Measurements from ENCODE around the gene RIPOR3.
"Not testable (repeated sequence)": the region's sequence is repeated elsewhere in the genome, so short reads cannot be mapped to it uniquely, and the experiment has no call there.

Gene RIPOR3

DNA sequence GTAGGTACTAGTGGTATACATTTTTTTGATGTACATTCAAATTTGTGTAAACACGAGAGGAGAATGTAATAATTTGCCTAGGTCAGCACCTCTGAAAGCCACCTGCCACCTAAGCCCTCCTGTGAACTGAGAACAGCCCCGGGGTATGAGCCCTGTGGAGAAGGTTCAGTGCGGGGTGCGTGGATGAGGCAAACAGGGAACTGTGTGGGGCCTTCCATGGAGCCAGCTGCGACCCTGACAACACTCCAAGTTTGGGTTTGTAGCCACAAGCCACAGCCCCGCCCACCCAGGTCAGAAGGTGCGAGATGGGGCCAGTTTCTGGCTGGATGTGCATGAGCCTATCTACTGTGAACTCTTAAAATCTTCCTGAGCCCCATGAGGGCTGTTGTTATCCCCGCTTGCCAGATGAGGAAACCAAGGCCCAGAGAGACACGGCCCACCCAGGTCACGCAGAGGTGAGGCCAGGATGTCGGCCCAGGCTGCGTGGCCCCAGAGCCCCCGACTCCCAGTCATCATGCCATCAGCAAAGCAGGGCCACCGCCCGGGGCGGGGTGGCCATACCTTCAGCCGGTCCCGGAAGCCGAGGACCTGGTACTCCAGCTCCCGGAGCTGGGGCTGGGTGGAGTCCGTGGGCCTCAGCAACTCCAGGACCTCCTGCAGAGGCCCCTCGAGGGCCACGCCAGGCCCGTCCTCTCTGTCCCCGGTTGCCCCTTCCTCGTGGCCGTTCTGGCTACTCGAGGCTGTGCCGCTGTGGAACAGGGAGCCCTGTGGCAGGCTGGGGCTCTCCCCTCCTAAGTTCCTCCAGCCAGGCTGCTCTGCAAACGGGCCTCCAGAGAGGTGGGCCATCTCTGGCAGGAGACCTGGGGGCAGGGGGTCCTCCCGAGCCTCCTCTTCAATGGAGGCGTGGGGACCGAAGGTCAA is 89.6 kb downstream of the RIPOR3 start:
- DNase-seq = no peak

DNA sequence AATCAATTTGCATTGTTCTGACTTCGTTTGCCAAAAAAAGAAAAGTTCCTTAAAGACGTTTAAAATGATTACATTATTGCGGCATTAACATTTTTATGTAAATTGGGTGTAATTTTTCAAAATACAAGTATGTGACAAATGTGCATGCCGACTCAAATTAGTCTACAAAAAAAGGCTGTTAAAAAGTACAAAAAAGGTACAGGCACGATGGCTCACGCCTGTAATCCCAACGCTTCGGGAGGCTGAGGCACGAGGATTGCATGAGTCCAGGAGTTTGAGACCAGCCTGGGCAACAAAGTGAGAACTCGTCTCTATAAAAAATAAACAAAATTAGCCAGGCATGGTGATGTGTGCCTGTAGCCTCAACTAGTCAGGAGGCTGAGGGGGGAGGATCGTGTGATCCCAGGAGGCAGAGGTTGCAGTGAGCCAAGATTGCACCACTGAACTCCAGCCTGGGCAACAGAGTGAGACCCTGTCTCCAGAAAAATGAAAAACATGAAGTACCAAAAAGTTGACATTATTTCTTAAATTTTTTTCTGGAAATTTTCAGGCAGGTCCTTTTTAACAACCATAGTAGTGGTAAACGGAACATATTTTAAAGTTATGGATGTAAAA is 91.0 kb downstream of the RIPOR3 start:
- no peak for DNase-seq

DNA sequence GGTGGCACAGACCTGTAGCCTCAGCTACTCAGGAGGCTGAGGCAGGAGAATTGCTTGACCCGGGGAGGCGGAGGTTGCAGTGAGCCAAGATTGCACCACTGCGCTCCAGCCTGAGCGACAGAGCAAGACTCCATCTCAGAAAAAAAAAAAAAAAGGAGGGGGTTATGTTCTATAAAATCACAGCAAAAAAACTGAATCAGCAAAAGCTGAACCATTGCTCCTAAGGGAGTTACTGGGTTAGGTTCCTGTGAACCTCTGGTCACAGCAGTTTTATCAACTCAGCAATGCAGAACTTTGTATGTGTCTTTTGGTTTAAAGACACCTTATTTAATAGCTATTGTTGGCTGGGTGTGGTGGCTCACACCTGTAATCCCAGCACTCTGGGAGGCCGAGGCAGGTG is 92.6 kb downstream of the RIPOR3 start:
- not testable (repeated sequence) for DNase-seq

DNA sequence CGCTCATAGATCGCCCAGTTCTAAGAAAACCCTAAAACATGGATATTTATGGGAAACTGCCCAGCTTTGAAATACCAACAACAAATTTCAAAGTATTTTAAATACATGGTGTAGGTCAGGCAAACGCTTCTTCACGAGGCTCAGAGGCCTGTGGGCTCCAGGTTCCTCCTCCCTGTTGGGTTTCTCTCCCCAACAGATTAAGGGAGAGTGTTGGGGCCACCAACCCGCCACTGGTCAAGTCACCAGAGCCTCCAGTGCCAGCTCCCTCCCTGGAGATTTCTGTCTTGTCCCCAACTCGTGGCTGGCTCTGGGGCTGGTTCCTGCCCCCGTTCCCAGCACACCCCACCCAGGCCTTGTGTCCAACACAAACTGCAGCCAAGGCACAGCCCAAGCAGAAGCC is 93.3 kb downstream of the RIPOR3 start:
- no peak for DNase-seq

DNA sequence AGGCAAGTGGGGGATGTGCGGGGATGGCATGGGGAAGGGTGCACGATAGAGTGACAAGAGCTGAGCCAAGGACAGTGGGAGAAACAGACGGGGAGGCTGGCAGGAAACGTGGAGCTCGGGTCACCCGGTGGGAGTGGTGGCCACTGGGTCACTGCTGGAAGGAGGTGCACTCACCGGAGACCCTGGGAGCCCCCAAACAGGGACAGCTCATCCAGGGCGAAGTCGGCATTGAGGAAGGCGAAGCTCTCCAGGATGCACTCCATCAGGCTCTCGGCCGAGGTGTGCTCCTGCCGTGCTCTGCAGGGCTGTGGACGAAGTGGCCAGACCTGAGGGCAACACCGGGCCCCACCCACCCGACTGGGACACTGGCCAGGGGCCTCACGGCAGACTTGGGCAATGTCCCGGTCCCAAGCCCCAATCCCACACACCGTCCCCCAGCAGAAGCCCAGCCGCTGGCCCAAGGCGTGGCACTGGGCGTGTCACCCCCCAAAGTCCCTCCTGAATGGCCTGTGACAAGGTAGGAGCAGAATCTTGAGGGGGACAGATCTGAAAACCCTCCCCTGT is 93.9 kb downstream of the RIPOR3 start:
- no peak for DNase-seq

DNA sequence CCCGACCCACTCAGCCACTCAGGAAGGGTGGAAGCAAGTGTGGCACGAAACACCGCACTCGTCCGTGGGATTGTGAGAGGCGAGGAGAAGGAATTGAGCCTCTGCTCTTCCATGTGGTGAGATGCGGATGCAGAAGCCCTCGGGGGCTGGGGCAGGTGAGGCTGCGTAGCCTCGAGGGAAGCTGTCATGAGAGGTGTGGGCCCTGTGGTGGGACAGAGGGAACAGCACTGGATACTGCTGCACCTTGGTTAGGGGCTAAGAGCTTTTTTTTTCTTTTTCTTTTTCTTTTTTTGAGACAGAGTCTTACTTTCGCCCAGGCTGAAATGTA is 94.7 kb downstream of the RIPOR3 start:
- DNase-seq = no peak

DNA sequence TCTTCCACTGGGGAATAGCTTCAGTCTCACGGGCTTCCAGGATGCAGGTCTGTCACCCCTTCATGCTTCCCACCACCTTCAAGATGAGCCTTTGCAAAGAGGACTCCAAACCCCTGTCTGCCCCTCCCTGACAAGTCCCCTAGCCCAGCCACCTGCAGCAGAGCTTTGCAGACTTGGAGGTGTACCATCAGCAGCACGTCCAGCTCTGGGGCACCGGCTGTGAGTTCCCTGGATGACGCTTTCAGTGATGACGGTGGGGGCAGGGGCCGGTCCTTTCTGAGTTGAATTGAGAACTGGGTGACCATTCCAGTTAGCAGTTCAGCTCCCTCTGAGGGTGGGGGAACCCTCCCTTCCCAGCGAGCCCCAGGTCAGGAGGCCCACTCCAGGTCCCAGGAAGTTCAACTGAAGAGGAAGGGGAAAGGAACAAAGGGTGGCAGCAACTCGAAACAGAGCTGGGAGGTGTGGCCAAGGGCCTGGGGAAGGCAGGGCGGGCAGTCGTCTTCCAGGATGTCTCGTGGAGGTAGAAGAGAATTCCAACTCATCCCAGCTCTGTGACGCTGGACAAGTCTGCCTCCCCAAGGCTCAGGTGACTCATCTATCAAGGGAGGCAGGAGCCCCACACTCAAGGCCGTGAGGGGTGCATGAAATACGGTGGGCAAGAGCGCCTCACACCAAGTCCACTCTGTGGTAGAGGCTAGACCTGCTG is 95.2 kb downstream of the RIPOR3 start:
- no peak for DNase-seq

DNA sequence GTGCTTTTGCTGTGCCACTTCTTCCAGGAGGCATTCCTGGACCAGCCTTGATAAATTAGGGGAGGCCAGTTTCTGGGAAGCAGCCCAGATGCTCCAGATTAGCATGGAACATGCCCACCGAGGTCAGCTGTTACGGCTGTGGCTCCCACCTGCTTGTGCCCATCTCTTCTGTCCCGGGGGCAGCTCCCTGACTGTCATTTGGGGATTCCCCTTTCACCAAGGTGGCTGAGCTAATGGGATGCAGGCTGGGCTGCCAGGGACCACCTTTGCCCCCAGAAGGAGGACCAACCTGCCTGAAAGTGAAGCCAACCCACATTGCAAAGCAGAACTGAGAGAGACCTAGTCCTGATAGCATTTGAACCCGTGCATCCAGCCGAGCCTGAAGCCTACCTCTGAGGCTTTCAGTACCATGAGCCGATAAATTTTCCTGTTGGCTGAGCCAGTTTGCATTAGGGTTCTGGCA is 95.9 kb downstream of the RIPOR3 start:
- DNase-seq = no peak

DNA sequence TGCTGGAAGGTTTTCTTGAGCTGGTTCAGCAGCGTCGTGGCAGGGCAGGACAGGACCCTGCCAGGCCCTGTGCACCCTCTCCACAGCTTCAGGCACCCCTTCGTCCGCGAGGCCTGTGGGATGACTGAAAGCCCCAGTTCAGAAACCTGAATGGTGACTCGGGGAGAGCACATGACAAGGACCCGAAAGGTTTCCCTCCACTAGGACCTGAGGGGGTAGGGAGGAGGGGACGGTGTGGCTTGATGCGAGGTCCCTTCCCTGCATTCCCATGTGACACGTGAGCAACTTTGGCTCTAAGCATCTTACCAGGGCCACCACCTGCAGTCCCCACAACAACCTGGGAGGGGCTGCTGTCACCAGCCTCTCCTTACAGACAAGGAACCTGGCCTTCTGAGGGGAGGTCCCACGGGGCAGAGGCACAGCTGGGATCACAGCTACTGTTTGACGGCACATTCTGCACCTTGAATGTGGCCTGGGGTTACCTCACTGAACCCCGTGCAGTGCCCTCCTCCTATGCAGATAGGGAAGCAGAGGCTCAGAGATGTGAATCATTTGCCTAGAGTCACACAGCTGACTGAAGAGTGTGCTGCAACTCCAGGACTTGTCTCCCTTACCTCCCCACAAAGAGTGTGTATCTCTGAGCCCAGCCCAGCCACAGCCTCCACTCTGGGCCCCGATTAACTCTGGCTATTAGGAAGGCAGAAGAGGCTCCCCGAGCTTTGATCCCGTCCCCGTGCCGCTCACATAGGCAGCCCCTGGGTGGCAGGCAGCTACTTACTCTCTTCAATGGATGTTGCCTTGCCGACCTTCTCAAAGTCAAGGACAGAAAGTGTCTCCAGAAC is 96.5 kb downstream of the RIPOR3 start:
- no peak for DNase-seq

DNA sequence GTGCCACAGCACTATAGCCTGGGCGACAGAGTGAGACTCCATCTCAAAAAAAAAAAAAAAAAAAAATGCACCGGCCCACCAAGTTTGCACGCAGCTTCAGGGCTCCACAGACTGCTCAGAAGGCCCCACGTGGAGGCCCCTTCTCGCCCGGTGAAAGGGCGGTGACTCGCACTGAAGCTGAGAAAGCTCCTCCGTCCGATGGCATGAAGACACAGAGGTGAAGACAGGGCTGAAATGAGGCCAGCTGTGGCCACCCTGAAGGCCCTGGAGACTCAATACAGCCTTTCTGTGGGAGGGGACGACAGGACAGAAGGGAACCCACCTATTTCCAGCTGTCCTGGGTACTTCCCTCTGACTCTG is 97.1 kb downstream of the RIPOR3 start:
- DNase-seq = no peak

DNA sequence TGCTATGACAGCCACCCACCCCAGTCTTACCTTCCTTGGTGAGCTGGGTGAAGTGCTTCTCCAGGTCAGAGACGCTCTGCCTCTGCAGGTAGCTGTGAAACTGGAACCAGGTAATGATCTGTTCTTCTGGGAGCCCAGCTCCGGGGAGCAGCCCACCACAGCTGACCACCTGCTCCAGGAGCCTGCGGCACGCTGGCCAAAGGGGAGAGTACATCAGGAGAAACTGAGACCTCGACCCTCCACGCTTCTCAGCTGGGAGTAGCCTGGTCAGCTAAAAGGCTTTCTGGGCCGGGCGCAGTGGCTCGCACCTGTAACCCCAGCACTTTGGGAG is 98.4 kb downstream of the RIPOR3 start:
- no peak for DNase-seq

DNA sequence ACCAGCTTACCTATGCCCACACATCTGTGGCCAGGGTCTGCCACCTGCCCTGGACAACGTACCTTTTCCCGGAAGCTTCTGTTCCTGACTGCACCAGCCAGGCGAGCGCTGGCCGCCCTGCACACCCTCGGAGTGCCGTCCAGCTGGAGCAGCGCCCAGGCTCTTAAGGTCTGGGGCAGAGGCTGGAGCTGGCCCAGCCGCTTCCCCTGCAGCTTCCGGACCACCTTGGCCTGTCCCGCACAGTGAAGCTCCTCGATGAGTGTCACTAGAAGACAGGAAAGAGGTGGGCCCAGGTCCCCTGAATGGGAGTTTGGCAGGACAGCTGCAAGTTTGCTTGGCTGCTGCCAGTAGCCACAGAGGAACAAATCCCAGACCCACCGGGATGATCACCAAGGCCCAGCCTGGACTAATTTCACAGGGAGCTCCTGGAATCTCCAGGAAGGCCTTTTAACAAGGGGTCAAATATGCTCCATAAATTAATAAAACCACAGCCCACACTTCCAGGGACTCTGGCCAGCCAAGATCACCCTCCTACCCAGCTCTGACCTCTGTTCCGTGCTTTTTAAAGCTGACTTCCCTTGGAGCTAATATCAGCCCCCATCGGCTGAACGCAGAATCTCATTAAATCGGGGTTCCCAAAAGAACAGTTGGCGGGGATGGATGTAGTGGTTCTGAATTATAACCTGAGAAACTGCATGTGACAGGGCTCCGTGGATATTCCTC is 98.9 kb downstream of the RIPOR3 start:
- DNase-seq = no peak

DNA sequence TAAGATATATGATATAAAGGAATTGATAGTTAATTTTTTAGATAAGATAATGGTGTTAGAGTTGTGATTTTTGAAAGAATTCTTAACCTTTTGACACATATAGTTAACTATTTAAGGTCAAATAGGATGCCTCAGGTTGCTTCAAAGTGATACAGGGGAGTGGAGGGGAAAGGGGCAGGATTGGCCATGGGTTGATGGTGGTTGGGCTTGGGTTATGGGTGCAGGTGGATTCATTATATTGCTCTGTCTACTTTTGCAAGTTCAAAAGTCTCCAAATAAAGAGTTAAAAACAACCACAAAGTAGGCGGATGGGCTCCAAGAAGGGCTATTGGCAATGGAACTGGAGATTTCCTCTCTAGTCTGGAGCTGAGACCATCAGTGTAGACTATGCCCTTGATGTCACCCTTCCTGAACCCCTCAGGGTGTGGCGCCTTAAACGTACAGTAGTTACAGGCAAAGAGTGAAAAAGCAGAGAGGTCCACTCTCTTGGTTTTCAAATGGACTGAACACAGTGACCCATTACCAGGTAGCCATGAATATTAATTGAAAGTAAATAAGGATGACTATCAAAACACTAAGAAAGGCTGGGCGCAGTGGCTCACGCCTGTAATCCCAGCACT is 100.0 kb downstream of the RIPOR3 start:
- DNase-seq = no peak

DNA sequence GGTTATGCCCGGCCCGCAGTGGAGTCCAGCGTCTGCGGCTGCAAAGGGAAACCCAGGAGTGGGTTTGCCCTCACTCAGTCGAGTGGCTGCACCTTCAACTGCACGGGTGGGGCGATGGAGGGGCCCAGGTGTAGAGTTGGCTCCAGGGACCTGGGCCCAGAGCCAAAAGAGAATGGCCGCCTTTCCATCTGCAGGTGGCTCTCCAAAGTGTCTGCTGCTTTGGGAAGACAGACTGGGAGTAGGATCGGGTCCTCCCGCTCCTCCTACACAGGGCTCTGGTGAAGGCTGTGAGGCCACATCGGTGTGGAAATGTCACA is 101.0 kb downstream of the RIPOR3 start:
- DNase-seq = no peak

DNA sequence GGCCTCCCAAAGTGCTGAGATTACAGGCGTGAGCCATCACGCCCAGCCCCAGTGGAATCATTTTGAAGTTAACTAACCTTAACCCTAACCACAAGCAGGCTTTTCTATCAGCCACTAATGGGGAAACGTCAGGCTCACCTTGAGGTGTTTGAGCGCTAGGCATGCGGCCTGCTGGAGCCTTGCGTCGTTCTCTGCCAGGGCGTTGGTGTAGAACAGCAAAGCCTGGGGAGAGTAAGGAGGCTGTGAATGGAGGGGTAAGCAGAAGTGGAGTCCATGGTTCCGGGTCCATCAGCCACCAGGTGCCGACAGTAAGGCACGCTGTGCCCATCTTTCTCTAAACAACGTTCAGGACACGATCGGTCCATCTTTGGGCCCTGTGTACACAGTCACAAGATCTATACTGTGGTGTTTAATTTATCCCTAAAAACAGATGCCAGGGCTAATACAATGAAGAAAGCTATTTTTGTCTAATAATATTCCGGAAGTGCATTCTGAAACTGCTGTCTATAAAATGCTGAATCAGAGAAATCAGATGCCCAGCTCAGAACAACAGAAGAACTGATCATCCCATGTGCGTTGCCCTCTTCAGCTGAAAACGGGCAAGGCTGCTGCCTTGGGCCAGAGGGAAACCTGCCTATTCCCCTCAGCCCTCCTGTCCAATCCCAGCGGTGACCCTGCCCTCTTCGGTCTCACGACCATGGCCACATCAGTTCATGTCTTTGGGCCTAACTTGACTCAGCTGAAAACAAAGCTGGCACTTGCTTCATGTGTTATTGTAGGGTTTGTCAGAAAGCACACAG is 101.6 kb downstream of the RIPOR3 start:
- DNase-seq = no peak

DNA sequence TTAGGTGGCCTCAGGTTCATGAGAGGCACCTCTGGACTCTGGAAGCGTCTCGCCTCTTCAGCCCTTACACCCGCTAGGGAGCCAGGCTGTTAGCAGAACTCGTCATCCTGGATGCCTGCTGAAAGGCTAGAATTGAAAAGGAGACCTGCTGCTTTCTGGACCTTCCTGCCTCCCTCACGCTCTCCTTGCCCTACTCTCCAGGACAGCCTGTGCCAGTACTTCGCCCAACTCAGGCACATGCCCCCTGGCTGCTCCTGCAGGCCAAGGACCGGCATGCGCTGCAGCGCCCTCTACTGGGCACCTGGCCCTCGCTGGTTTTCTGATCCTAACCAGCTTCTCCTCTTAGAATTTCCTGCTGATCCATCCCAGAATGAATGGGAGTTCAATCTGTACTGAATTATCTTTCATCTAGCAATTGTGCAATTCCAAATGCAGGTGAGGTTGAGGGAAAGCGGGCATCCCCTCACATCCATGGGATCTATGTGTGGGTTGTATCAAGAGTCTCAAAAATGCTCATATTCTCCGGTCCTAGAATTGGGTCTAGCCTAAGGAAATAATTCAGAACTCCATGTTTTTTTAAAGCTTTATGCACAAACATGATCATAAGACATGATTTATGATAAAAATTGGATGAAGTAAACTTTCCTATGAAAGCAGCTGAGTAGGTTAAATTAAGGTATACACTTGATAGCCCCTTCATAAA is 103.2 kb downstream of the RIPOR3 start:
- no peak for DNase-seq

DNA sequence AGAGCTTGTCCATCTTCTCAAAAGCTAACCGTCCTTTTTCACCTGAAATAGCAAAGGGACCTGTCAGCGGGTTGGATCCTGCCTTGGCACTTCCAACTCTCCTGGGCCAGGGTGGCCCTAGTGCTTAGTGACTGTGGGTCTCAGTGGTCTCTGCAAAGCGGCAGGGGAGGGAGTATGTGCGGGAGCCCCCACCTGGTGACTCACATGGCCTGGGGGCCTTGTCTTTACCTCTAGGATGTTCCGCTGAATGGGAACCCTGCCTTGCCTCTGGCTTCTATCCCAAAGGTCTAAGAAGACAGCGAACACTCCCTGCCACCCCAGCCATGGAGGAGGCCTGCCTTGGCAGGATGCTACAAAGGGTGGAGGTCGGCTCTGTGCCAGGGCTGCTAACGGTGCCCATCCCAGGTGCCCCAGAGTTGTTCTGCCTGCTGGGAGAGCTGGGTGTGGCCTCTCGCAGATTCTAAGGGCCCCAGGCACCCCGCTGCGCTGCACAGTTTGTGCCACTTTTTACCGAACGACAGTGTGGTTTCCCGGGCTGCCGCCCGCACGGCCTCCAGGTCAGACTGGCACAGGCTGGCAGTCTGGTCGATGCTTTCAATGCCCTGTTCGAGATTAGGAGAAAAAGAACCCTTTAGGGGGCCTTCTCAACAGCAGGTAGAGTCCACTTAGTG is 103.9 kb downstream of the RIPOR3 start:
- no peak for DNase-seq

DNA sequence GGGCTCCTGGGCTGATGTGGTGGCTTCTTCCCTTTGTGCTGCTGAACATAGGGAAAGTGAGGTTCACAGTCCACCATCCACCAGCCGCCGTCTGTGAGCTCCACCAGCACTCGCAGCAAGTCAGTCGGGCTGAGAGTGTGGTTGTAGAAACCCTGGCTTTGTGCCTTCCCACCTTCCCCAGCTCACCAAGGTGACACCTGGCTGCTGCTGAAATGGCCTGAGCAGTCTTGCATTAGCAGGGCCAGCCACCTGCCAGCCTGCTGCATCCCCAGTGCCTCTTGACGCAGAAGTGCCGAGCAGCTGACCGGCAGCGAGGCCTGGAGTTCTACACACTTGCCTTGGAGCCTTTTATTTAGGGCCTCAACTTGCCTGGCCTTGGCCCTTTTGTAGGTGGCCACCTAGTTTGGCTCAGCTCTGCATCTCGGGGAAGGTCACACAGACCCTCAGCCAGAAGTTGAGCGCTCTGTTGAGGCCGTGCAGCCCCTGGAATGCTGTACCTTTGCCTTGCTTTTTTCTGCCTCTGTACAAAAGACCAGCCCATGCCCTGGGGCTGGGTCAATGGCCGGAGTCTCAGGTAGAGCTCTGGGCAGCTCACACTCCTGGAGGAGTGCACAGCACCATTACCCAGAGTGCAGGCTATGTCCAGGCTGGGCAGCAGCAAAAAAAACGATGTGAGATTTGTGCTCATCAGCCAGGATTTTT is 104.7 kb downstream of the RIPOR3 start:
- no peak for DNase-seq

DNA sequence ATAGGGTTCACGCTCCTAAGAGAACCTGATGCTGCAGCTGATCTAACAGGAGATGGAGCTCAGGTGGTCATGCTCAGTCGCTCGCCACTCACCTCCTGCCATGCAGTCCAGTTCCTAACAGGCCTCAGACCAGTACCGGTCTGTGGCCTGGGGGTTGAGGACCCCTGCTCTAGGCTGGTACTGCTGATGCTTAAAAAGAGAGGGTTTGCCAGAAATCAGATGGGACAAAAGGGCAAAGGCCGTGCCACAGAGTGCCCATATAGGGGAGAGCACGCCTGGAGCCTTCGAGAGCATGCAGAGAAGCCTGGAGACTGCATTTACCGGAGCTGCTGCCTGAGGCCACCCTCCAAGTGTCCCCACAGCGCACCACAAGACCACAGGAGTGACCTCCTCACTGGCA is 105.7 kb downstream of the RIPOR3 start:
- no peak for DNase-seq

Measured in GF-D8 (cell line).